SU-DHL-6 (cell line): ENCODE results near the gene LIPM.

Experiments
- EZH2phosphoT487 ChIP-seq: fragments of 200-600 bp; sonication (generic), shearing (Covaris generic); conservative IDR thresholded peaks from 2 replicates; pipeline ENCODE4 v1.6.1; 2018; ENCODE audit warnings: mild to moderate bottlenecking, antibody characterized with exemption, low read length, moderate library complexity, mixed read lengths
- TF ChIP-seq, protein P1 (sequence below): fragments of 200-600 bp; sonication (generic); IDR thresholded peaks from one replicate; pipeline ENCODE4 v1.5.1; 2017; ENCODE audit warnings: antibody characterized with exemption, mild to moderate bottlenecking, low read length, moderate library complexity; ENCODE audit not compliant: insufficient read depth, poor library complexity, severe bottlenecking

DNA sequence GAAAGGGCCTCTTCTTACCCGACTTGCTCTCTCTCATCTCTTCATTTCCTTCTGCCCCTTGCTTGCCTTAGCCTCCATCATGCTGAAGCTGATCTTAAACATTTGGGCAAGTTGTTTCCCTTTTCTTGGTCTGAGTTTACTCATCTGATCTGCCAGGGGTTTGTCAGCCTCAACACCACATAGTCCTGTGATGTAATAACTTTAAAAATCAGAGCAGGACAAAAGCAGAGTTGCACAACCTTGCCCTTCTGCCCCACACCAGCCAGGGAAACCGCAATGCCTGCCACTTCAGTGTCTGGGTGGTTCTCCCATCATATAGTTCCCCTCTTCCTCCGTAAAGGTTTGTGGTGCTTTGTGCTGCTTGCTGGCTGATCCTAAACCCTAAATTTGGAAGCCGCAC, 9.9 kb upstream of the LIPM start:
- TF ChIP-seq, protein P1, sequence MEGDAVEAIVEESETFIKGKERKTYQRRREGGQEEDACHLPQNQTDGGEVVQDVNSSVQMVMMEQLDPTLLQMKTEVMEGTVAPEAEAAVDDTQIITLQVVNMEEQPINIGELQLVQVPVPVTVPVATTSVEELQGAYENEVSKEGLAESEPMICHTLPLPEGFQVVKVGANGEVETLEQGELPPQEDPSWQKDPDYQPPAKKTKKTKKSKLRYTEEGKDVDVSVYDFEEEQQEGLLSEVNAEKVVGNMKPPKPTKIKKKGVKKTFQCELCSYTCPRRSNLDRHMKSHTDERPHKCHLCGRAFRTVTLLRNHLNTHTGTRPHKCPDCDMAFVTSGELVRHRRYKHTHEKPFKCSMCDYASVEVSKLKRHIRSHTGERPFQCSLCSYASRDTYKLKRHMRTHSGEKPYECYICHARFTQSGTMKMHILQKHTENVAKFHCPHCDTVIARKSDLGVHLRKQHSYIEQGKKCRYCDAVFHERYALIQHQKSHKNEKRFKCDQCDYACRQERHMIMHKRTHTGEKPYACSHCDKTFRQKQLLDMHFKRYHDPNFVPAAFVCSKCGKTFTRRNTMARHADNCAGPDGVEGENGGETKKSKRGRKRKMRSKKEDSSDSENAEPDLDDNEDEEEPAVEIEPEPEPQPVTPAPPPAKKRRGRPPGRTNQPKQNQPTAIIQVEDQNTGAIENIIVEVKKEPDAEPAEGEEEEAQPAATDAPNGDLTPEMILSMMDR, result no peak
- TF ChIP-seq EZH2phosphoT487, result no peak
